GM19099 (cell line): ENCODE data around the gene CA10.

Source experiments
- POLR2A ChIP-seq: IDR thresholded peaks from 3 replicates; pipeline ENCODE4 v1.6.1; 2011; ENCODE audit warnings: low read depth; ENCODE audit not compliant: insufficient read length; ENCODE audit errors: extremely low read depth

Gene CA10

DNA sequence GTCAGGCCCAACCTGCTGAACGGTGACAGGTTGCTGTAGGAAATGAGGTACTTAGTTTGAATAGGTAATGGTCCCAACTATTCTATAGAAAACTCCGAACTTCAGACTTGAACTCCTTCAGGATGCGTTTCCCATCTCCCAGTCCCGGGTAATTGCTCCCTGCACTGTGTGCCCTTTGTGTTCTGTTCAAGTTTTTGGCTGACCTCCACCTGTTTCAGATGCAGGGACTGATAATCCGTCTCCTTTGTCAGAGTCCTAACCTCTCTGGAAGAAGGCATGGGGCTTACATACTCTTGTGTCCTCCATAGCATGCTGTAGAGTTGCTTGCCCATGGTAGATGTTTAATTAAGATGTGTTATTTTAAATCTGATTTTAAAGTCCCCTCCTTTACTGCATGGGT, 547.7 kb downstream of the CA10 start:
- TF ChIP-seq POLR2A: no peak

DNA sequence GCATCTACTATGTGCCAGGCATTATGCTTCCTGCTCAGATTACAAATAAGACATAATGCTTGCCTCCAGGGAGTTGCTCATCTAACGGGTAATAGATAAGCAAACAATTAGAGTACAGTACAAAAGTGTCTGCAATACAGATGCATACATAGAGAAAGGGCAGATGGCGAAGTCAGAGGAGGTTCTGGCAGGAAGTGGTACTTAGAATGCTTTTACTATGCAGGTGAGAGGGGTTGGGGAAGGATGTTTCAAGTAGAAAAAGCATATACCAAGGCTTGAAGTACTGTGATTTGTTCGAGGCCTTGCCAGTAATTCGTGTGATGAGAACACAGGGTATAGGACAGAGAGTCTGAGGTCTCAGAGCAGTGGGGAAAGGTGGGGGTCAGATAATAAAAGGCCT, 548.4 kb downstream of the CA10 start:
- no peak for TF ChIP-seq POLR2A

DNA sequence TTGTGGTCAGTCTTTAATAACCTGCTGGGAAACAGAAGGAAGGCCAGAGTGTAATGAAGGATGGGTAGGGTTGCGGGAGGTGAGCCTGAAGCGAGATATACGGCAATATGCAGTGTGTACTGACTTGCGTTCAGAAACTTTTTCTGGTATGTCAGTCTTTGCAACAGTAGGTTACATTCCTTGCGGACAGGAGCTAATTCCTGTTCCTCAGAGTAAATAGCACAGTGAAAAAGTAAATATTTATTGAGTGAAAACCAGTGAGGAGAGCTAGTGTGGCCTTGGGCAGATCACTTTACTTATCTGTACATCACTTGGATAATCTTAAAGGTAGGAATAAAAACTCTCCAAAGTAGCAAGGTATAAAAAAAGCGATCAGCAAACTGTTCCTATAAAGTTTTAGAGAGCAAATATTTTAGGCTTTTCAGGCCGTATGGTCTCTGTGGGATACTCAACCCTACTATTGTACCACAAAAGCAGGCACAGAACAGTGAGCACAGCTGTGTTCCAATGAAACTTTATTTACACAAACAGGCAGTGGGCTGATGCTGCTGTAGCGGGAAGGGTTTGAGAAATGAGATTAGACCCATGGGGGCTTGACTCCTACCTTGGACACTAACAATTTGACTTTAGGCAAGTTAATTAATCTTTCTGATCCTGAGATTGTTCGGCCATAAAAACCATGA, 550.1 kb downstream of the CA10 start:
- TF ChIP-seq POLR2A: no peak

DNA sequence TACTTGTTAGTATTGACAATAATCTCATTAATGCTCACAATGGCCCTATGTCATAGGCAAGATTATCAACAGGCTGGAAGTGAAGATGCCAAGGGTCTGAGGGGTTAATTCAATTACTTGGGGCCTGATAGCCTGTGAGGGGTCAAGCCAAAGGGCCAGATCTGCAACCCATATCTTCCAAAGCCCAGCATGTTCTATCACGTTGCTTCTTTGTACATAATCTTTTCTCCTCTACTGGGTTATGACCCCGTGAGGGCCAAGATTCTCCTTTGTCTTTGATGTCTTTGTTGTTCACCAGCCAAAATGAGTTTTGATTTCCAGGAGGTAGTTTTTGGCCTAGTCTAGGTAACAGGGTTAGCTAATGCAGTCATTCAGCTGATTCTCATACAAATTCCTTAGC, 551.0 kb downstream of the CA10 start:
- no peak for TF ChIP-seq POLR2A

DNA sequence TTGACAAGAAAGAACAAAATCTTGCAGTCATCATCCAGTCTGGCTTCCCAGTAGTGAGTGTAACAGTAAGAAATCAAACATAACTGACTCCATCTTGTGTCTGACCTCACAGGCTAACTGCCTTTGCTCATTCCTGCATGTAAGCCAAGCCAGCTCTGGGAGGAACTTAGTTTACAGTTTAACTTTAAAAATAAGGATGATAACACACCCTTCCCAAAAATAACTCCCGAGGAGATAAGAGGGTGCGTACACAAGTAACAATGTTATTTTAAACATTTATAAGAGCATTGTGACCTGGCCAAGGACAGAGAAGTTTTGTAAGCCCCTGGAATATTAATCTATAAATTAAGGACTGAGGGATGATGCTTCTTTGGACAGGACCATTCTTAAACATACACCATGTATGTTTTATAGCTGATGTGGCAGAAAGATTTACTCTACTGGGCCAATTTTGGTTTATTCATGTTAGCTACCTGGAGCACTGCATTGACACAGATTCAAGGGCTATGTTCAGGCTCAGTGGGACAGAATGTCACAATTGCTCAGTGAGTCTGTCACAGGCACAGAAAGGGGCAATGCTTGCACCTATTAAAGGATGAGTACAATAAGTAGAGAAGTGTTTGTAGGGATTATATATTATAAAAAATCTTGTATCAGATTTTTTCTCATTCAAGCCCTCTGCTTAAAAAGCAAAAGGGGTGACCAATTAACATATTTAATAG, 554.1 kb downstream of the CA10 start:
- no peak for TF ChIP-seq POLR2A

DNA sequence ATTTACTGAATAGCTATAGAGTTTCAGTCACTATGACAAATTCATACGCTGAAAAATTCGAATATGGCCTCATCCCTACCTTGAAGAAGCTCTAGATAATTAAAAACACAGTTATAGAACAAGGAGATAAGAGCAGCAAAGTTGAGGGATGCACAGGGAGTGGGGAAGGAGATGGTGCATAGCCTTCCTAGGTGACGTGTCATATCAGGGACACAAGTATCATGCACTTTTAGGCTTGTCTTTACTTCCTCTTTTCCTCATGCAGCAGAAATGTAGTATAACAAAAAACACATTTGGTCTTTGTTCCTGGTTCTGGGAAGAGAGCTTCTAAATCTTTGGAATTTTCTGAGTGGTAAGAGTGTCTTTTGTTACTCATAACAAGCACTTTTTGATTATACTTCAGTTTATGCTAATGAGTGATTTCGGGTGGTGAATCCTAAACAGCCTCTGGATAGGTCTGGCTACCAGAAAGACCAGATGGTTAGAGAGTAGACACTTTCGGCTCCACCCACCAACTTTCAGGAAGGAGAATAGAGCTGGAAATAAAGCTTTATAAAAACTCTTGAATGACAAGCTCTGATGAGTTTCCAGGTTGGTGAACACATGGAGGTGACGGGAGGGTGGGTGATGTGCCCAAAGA, 556.8 kb downstream of the CA10 start:
- TF ChIP-seq POLR2A: no peak

DNA sequence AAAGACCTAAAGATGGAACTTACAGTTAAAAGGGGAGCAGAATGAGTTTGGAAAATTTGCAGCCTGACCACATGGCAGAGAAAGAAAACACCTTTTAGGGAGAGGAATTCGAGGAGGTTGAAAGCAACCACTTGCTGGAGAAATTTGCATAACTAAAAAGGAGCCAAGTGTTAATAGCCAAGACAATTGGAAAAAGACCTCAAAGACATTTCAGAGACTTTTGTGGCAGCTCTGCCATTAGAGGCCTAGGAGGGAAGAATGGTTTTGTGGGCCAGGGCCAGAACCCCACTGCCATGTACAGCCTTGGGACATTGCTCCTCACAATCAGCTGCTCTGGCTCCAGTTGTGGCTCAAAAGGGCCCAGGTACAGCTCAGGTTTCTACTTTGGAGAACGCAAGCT, 559.7 kb downstream of the CA10 start:
- no peak for TF ChIP-seq POLR2A

DNA sequence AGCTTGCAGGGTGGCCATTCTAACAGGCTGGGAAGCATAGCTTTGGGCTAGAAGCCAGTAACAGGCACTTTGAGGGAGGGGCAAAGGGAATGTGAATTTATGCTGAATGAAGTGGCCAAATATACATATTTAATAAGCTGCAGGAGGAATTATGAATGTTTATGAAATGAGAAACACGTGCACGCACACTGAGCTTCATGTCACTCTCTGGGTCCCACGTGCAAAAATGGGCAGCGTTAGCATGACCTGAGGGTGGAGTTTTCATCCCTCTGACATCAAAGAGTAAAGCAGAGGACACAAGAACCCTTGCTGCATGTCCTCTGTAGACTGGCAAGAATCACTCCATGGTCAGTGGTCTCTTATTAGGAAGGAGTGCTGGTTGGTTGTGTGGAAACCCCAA, 561.2 kb downstream of the CA10 start:
- no peak for TF ChIP-seq POLR2A

DNA sequence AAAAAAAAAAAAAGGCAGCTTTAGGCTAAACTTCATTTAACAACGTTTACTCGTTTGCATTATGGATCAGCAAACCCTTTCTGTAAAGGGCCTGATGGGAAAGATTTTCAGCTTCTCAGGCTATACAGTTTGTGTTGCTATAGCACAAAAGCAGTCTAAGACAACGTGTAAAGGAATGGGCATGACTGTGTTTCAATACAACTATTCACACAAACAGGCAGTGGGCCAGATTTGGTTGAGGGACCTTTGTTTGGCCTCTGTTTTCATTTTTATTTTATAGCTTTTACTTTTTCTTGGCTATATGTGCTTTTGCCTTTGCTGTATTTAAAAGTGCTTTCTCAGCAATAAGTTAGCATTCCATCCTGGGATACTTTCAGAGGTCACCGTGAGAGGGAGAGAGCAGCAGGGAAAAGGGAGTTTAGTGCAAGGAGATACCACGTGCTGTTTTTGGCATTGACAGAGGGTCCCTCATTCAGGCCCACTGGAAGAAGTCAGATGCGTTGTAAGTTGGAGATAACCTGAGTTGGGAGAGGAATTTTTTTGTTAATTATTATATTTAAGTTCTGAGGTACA, 562.6 kb downstream of the CA10 start:
- TF ChIP-seq POLR2A: no peak

DNA sequence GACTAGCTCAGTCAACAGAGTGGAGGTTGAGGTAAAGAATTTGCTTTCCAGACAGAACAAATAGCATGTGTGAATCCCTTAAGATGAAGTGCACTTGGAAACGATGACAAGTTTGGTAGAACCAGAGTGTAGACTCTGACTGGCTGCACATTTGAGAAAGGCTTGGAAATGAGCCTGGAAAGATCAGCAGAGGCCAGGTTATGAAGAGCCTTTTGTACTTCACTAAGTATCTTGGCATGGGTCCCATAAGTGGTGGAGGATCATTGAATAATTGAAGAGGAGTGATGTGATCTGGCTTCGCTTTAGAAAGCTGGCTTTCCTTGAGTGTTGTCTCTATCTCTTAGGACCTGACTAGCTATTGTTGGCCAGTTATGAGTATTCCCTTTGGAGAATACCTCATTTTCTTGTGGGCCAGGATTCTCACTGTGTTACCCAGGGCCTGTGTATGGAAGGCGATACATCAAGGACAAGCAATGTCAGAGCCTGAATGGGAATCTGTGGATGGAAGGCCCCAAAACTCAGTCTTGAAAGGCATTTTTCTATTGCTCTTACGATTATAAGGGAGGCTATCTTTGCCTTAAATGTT, 568.4 kb downstream of the CA10 start:
- TF ChIP-seq POLR2A: no peak

DNA sequence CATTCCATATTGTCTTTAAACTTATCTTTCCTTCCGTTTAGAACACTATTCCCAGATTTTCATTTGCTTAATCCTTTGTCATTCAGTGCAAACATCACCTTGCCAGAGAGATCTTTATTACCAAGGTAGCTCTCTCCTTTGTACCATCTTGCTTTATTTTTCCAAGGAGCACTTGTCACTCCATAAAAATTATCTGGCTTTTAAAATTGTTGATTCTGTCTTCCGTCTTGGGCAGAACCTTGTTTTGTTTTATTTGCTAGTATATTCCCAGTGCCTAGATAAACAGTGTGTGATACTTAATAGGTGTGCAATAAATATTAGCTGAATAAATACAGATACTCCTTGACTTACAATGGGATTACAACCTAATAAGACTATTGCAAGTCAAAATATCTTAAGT, 570.5 kb downstream of the CA10 start:
- TF ChIP-seq POLR2A: no peak

DNA sequence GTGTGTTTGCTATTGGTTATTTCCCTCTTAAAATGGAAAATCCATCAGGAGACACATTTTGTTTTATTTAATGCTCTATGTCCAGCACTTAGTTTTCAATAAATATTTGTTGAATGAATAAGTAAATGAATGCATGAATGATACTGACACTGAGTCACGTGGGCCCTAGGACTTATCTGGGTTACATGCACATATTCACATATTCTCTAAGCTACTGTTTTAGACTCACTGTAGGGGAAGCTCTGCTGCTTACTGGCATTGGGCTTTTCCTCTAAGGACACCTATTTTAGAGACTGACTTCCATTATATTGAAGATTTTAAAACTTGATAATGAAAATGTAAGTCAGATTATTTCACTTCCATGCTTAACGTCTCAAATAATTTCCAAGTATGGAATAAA, 571.0 kb downstream of the CA10 start:
- TF ChIP-seq POLR2A: no peak

DNA sequence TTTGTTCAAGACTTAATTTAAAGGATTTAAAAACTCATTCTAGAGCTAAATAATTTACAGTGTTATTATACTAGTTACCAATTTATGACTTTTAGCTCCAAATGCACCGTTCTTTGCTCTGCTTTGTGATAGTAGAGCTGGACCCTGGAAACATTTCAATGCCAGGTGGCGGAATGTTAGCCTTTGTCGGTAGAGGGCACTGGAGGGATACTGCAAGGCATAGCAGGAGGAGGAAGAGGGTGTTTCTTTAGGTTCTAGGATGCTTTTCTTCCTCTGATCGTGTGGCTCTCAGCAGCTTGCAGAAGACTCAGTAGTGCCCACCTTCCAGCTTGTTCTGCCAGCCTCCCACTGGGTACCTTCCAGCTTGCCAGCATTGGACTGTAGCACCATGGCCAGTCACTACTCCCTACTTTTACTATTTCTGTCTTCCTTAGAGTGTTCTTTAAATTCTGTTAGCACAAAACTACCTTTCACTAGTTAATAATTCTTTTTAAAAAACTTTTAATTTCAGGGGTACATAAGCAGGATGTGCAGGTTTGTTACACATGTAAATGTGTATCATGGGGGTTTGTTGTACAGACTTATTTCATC, 572.9 kb downstream of the CA10 start:
- TF ChIP-seq POLR2A: no peak

DNA sequence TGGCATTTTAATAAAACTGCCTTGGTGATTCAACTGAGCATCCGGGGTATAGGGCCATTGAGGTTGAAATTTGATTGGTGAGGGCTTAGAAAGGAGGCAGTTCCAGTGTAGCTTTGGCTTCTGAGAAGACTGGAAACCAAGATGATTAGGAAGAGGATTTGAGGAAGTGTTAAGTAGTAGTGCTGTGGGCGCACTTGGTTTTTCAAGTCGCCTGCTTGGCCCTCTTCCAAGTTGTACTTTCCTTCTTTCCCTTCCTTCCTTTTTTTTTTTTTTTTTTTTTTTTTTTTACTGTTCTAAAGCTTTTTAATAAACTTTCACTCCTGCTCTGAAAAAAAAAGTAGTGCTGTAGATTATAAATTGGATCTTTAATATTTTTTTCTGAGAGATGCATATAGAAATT, 577.6 kb downstream of the CA10 start:
- no peak for TF ChIP-seq POLR2A
